ENCODE data around the gene SLC30A3. TPM values are rescaled to one million over a fixed set of nuclear protein-coding genes. Genes with fewer than 3 reads are reported as not detected.
"Not testable (repeated sequence)": the region's sequence is repeated elsewhere in the genome, so short reads cannot be mapped to it uniquely, and the experiment has no call there.

SLC30A3 gene
- total RNA-seq, 2 experiments from 2014 or later = 0.53 to 0.86 TPM

- Mint-ChIP-seq H3K36me3 (ENCODE audit: low read depth) (no peaks in the 10 kb centered on the region), H3K4me3 (no peak overlapping the region), H3K27me3 (peaks cover 5% of the 10 kb centered on the region), H3K9me3 (ENCODE audit: low read depth) (no peaks in the 10 kb centered on the region), H3K27ac (no peak overlapping the region), H3K4me1 (no peaks in the 10 kb centered on the region)
- intact Hi-C loops (cut with DNase I, micrococcal nuclease) = no loop called here
- ATAC-seq (no peak), DNase-seq (no peak)
- POLR2A ChIA-PET = no interaction called here
- CTCF ChIA-PET = interaction anchor here (0.5 to 4.2 kb wide), 8 partner anchors 8 to 310 kb away, joined by 3 to 25 read pairs (median 3); partner anchors contain the start of gene TRIM54
Measured at GRCh38 chr2:27271631-27272340, 8.9 kb upstream of the SLC30A3 start.

GRCh38 chr2:27270670-27271069 lies 7.8 kb upstream of the SLC30A3 start:
- ATAC-seq (no peak), DNase-seq (no peak)
- H3K27ac Mint-ChIP-seq = no peak overlapping the region
- ChIA-PET POLR2A (interaction anchor here (0.7 kb wide), 1 partner anchor 437 kb away, joined by 3 read pairs; no protein-coding TSS in a partner anchor), CTCF (interaction anchor here (0.7 to 4.2 kb wide), 5 partner anchors 11 to 181 kb away, joined by 3 to 25 read pairs (median 5); partner anchors contain the start of gene TRIM54)
- H3K36me3 Mint-ChIP-seq (ENCODE audit: low read depth) = no peaks in the 10 kb centered on the region
- intact Hi-C loops (cut with DNase I, micrococcal nuclease) = no loop called here
- no peaks in the 10 kb centered on the region for H3K4me1 Mint-ChIP-seq
- H3K9me3 Mint-ChIP-seq (ENCODE audit: low read depth) = no peaks in the 10 kb centered on the region
- H3K4me3 Mint-ChIP-seq = no peak overlapping the region
- H3K27me3 Mint-ChIP-seq = peaks cover 5% of the 10 kb centered on the region

GRCh38 chr2:27270131-27270530 lies 7.3 kb upstream of the SLC30A3 start:
- H3K4me3 Mint-ChIP-seq = no peak overlapping the region
- H3K4me1 Mint-ChIP-seq = peaks cover 4% of the 10 kb centered on the region
- ChIA-PET CTCF (interaction anchor here (0.7 to 4.2 kb wide), 4 partner anchors 10 to 33 kb away, joined by 5 to 25 read pairs (median 8); partner anchors contain the start of gene TRIM54), POLR2A (interaction anchor here (0.5 to 0.7 kb wide), 2 partner anchors 315 to 436 kb away, joined by 3 to 6 read pairs; no protein-coding TSS in a partner anchor)
- no peaks in the 10 kb centered on the region for H3K36me3 Mint-ChIP-seq (ENCODE audit: low read depth)
- DNase-seq = no peak
- intact Hi-C loops (cut with DNase I, micrococcal nuclease) = no loop called here
- H3K27me3 Mint-ChIP-seq = peaks cover 10% of the 10 kb centered on the region
- no peak for ATAC-seq
- H3K27ac Mint-ChIP-seq = no peak overlapping the region
- H3K9me3 Mint-ChIP-seq (ENCODE audit: low read depth) = no peaks in the 10 kb centered on the region

- H3K36me3 Mint-ChIP-seq (ENCODE audit: low read depth); POLR2A ChIA-PET; intact Hi-C loops (cut with DNase I, micrococcal nuclease); DNase-seq; H3K9me3 Mint-ChIP-seq (ENCODE audit: low read depth); H3K27ac Mint-ChIP-seq; ATAC-seq; H3K4me3 Mint-ChIP-seq: not testable (repeated sequence)
- H3K27me3 Mint-ChIP-seq = peaks cover 20% of the 10 kb centered on the region
- H3K4me1 Mint-ChIP-seq = peaks cover 16% of the 10 kb centered on the region
- CTCF ChIA-PET = interaction anchor here (1.8 kb wide), 1 partner anchor 19 kb away, joined by 3 read pairs; no protein-coding TSS in a partner anchor
Measured at GRCh38 chr2:27268296-27268695, 5.4 kb upstream of the SLC30A3 start.

GRCh38 chr2:27265536-27265870 lies 2.7 kb upstream of the SLC30A3 start:
- CTCF ChIA-PET = interaction anchor here (0.6 to 6.3 kb wide), 9 partner anchors 10 to 253 kb away, joined by 3 to 82 read pairs (median 4); partner anchors contain the start of genes DNAJC5G and TRIM54
- H3K4me1 Mint-ChIP-seq = peaks cover 23% of the 10 kb centered on the region

GRCh38 chr2:27264753-27265535 lies 2.1 kb upstream of the SLC30A3 start:
- peak overlapping the region; percentile 53 for H3K4me3 Mint-ChIP-seq
- H3K9me3 Mint-ChIP-seq (ENCODE audit: low read depth) = no peaks in the 10 kb centered on the region
- no peak overlapping the region for H3K27ac Mint-ChIP-seq
- peak; percentile 67 for ATAC-seq
- H3K36me3 Mint-ChIP-seq (ENCODE audit: low read depth) = no peaks in the 10 kb centered on the region
- intact Hi-C loops (cut with DNase I, micrococcal nuclease) = loop anchor here (5.0 kb wide), 2 partner anchors 42 to 418 kb away; partner anchors contain the start of genes DPYSL5 (in 1 of the 2) and UCN (in 1 of the 2)
- ChIA-PET CTCF (interaction anchor here (0.6 to 6.3 kb wide), 11 partner anchors 8 to 252 kb away, joined by 3 to 82 read pairs (median 4); partner anchors contain the start of genes DNAJC5G and TRIM54), POLR2A (interaction anchor here (0.6 kb wide), 2 partner anchors 48 to 56 kb away, joined by 3 read pairs; partner anchors contain the start of gene CAD)
- peaks cover 41% of the 10 kb centered on the region for H3K27me3 Mint-ChIP-seq
- peaks cover 23% of the 10 kb centered on the region for H3K4me1 Mint-ChIP-seq
- peak; percentile 80 for DNase-seq

More at GRCh38 chr2:27265536-27265870, 2.7 kb upstream of the SLC30A3 start:
- H3K4me3 Mint-ChIP-seq = no peak overlapping the region
- ATAC-seq (no peak), DNase-seq (no peak)
- intact Hi-C loops (cut with DNase I, micrococcal nuclease) = no loop called here
- no peaks in the 10 kb centered on the region for H3K9me3 Mint-ChIP-seq (ENCODE audit: low read depth)
- POLR2A ChIA-PET = no interaction called here
- H3K36me3 Mint-ChIP-seq (ENCODE audit: low read depth) = no peaks in the 10 kb centered on the region
- H3K27ac Mint-ChIP-seq = no peak overlapping the region
- peaks cover 35% of the 10 kb centered on the region for H3K27me3 Mint-ChIP-seq

GRCh38 chr2:27264253-27264752 lies 1.5 kb upstream of the SLC30A3 start:
- Mint-ChIP-seq H3K4me1 (peaks cover 23% of the 10 kb centered on the region), H3K27me3 (peaks cover 44% of the 10 kb centered on the region), H3K27ac (no peak overlapping the region), H3K36me3 (ENCODE audit: low read depth) (no peaks in the 10 kb centered on the region), H3K4me3 (peak overlapping the region; percentile 71), H3K9me3 (ENCODE audit: low read depth) (no peaks in the 10 kb centered on the region)
- intact Hi-C loops (cut with DNase I, micrococcal nuclease) = loop anchor here (5.0 kb wide), 2 partner anchors 43 to 417 kb away; partner anchors contain the start of genes DPYSL5 (in 1 of the 2) and UCN (in 1 of the 2)
- ChIA-PET POLR2A (interaction anchor here (0.6 kb wide), 2 partner anchors 47 to 56 kb away, joined by 3 read pairs; partner anchors contain the start of gene CAD), CTCF (interaction anchor here (1.0 to 6.3 kb wide), 8 partner anchors 9 to 419 kb away, joined by 3 to 82 read pairs (median 6); partner anchors contain the start of genes DNAJC5G and TRIM54)
- peak; percentile 40 for ATAC-seq
- peak; percentile 38 for DNase-seq

GRCh38 chr2:27263287-27264252 lies 723 bp upstream of the SLC30A3 start:
- H3K4me3 Mint-ChIP-seq = peak overlapping the region; percentile 71
- DNase-seq (peak; percentile 29), ATAC-seq (no peak)
- no peaks in the 10 kb centered on the region for H3K9me3 Mint-ChIP-seq (ENCODE audit: low read depth)
- no peaks in the 10 kb centered on the region for H3K36me3 Mint-ChIP-seq (ENCODE audit: low read depth)
- intact Hi-C loops (cut with DNase I, micrococcal nuclease) = loop anchor here (1.0 to 5.0 kb wide), 4 partner anchors 17 to 416 kb away; partner anchors contain the start of genes ATRAID (in 1 of the 2), DPYSL5 (in 1 of the 2), SLC5A6 (in 1 of the 2) and UCN (in 1 of the 2)
- peaks cover 23% of the 10 kb centered on the region for H3K4me1 Mint-ChIP-seq
- H3K27ac Mint-ChIP-seq = peak overlapping the region; percentile 52
- ChIA-PET POLR2A (no interaction called here), CTCF (interaction anchor here (0.7 to 6.3 kb wide), 10 partner anchors 9 to 453 kb away, joined by 3 to 82 read pairs (median 4); partner anchors contain the start of gene TRIM54)
- peaks cover 47% of the 10 kb centered on the region for H3K27me3 Mint-ChIP-seq

- peak; percentile 31 for DNase-seq
- ChIA-PET CTCF (interaction anchor here (2.7 to 6.3 kb wide), 2 partner anchors 19 to 41 kb away, joined by 16 to 82 read pairs; partner anchors contain the start of gene TRIM54), POLR2A (no interaction called here)
- Mint-ChIP-seq H3K4me1 (peaks cover 23% of the 10 kb centered on the region), H3K36me3 (ENCODE audit: low read depth) (no peaks in the 10 kb centered on the region), H3K27me3 (peaks cover 53% of the 10 kb centered on the region), H3K4me3 (peak overlapping the region; percentile 13), H3K9me3 (ENCODE audit: low read depth) (no peaks in the 10 kb centered on the region), H3K27ac (no peak overlapping the region)
- intact Hi-C loops (cut with DNase I, micrococcal nuclease) = loop anchor here (2.0 to 5.0 kb wide), 3 partner anchors 45 to 415 kb away; partner anchors contain the start of genes ATRAID (in 1 of the 2), DPYSL5 (in 1 of the 2), SLC5A6 (in 1 of the 2) and UCN (in 1 of the 2)
- no peak for ATAC-seq
Measured at GRCh38 chr2:27261926-27262298, 935 bp downstream of the SLC30A3 start.

Data from activated CD4-positive, alpha-beta T cell treated with anti-CD3 and anti-CD28 coated beads for 36 hours (primary cell).